NB4 (cell line): ENCODE data around the gene ERMN.

ENCODE experiments used
- DNase-seq: peaks from one replicate; pipeline ENCODE4 v3.0.0; 2010; ENCODE audit warnings: low read depth
- H3K4me3 ChIP-seq: one replicate; pipeline ENCODE4 v1.5.1; 2011; ENCODE audit warnings: mild to moderate bottlenecking, low read depth, low read length, moderate library complexity
- MYC ChIP-seq: IDR thresholded peaks from 2 replicates; pipeline ENCODE4 v1.6.1; 2011; ENCODE audit warnings: low read depth, low read length
- POLR2A ChIP-seq: IDR thresholded peaks from 2 replicates; pipeline ENCODE4 v1.6.1; 2011; ENCODE audit warnings: mild to moderate bottlenecking; ENCODE audit not compliant: insufficient read length; ENCODE audit errors: extremely low read depth
- TF ChIP-seq, protein P1 (sequence below): IDR thresholded peaks from 2 replicates; pipeline ENCODE4 v1.6.1; 2011; ENCODE audit warnings: low read depth, low read length
- TF ChIP-seq, protein P2 (sequence below): IDR thresholded peaks from one replicate; pipeline ENCODE4 v1.5.1; 2012; ENCODE audit warnings: low read depth, low read length

Gene ERMN

GRCh38 chr2:157269060-157269459, 56.6 kb downstream of the ERMN start:
- DNase-seq = no peak
- no peak overlapping the region for H3K4me3 ChIP-seq
- TF ChIP-seq POLR2A = no peak
- no peak for TF ChIP-seq MYC
- TF ChIP-seq, protein P1, sequence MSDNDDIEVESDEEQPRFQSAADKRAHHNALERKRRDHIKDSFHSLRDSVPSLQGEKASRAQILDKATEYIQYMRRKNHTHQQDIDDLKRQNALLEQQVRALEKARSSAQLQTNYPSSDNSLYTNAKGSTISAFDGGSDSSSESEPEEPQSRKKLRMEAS = no peak
- TF ChIP-seq, protein P2, sequence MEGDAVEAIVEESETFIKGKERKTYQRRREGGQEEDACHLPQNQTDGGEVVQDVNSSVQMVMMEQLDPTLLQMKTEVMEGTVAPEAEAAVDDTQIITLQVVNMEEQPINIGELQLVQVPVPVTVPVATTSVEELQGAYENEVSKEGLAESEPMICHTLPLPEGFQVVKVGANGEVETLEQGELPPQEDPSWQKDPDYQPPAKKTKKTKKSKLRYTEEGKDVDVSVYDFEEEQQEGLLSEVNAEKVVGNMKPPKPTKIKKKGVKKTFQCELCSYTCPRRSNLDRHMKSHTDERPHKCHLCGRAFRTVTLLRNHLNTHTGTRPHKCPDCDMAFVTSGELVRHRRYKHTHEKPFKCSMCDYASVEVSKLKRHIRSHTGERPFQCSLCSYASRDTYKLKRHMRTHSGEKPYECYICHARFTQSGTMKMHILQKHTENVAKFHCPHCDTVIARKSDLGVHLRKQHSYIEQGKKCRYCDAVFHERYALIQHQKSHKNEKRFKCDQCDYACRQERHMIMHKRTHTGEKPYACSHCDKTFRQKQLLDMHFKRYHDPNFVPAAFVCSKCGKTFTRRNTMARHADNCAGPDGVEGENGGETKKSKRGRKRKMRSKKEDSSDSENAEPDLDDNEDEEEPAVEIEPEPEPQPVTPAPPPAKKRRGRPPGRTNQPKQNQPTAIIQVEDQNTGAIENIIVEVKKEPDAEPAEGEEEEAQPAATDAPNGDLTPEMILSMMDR = no peak
